T-helper 1 cell treated with Interleukin-12 subunit alpha and Interleukin-12 subunit beta and Interleukin-4 antibody, amounts not matched to agents 30 μg/mL and 1 μg/mL, for 36 hours (primary cell): ENCODE measurements around the gene CRELD2.

Experiments
- H3K27ac Mint-ChIP-seq: one replicate; pipeline ENCODE4 v1.8.0; 2021; ENCODE audit warnings: mild to moderate bottlenecking, mixed read lengths
- H3K27me3 Mint-ChIP-seq: one replicate; pipeline ENCODE4 v1.8.0; 2021; ENCODE audit warnings: low read depth, mixed read lengths
- H3K36me3 Mint-ChIP-seq: one replicate; pipeline ENCODE4 v1.8.0; 2021; ENCODE audit warnings: low read depth, mixed read lengths
- H3K4me1 Mint-ChIP-seq: one replicate; pipeline ENCODE4 v1.8.0; 2021; ENCODE audit warnings: low read depth, mixed read lengths
- H3K4me3 Mint-ChIP-seq: one replicate; pipeline ENCODE4 v1.8.0; 2021; ENCODE audit warnings: mild to moderate bottlenecking, moderate library complexity, mixed read lengths
- H3K9me3 Mint-ChIP-seq: one replicate; pipeline ENCODE4 v1.8.0; 2021; ENCODE audit warnings: mixed read lengths

The CRELD2 gene

DNA sequence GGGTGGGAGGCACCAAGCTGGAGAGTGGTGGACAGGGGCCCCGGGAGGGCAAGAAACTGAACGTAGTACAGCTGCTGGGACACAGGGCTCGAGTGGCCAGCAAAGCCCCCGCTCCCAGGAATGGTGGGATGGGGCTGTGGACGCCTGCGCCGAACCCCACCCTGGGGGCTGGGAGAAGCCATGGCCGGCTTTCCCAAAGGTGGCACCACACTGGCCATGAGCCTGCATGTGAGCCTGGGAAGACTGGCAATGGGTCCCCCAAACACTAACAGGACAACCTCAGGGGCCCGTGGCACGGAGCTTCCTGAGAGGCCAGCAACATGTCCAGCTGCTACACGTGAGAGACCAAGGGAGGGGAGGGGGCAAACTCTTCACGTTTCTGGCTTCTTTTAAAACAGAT, 4.2 kb upstream of the CRELD2 start:
- H3K4me3 Mint-ChIP-seq, result no peak overlapping the region
- H3K9me3 Mint-ChIP-seq, result no peaks in the 10 kb centered on the region
- peaks cover 9% of the 10 kb centered on the region for H3K4me1 Mint-ChIP-seq
- H3K36me3 Mint-ChIP-seq, result peaks cover 10% of the 10 kb centered on the region
- H3K27me3 Mint-ChIP-seq, result no peaks in the 10 kb centered on the region
- H3K27ac Mint-ChIP-seq, result no peak overlapping the region

DNA sequence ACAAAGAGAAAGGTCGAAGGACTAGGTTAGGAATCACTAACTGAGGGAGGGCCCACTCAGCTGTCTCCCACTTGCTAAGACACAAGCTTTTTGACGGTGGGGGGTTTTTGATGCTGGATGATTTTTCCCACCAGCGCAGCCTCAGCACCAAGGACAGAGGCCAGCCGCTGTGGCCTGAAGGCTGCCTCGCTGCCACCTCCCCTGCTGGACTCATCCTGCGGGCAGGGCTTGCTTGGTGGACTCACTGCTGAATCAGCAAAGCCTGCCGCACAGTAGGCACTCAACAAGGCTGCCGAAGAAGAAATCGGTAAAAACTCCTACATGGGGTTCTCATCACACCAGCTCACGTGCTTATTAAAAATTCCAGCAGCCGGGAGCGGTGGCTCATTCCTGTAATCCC, 2.8 kb upstream of the CRELD2 start:
- H3K27me3 Mint-ChIP-seq, result no peaks in the 10 kb centered on the region

DNA sequence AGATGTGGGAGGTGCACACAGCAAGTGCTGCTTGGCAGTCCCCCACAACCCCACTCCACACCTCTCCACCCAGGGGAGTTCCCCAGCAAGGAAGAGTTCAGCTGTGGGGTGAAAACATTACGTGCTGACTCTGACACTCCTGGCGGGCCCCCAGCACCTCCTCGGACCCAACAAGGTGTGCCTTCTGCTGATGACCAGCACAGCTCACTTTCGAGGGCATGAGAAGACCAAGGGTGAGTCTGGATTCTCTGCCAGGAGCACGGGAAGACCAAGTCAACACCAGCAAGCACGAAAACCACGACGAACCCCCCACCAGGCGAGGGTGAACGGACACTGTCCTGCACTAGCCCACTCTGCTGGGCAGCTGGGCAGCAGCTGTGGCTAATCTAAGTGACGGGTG, 1.6 kb upstream of the CRELD2 start:
- H3K4me1 Mint-ChIP-seq, result peaks cover 16% of the 10 kb centered on the region
- peak overlapping the region; percentile 89 for H3K4me3 Mint-ChIP-seq
- no peaks in the 10 kb centered on the region for H3K9me3 Mint-ChIP-seq
- peaks cover 19% of the 10 kb centered on the region for H3K36me3 Mint-ChIP-seq
- no peaks in the 10 kb centered on the region for H3K27me3 Mint-ChIP-seq
- no peak overlapping the region for H3K27ac Mint-ChIP-seq

More for the DNA sequence above, 2.8 kb upstream of the CRELD2 start:
- Mint-ChIP-seq H3K4me1 (peaks cover 16% of the 10 kb centered on the region), H3K27ac (no peak overlapping the region), H3K9me3 (no peaks in the 10 kb centered on the region), H3K36me3 (peaks cover 17% of the 10 kb centered on the region), H3K4me3 (no peak overlapping the region)

DNA sequence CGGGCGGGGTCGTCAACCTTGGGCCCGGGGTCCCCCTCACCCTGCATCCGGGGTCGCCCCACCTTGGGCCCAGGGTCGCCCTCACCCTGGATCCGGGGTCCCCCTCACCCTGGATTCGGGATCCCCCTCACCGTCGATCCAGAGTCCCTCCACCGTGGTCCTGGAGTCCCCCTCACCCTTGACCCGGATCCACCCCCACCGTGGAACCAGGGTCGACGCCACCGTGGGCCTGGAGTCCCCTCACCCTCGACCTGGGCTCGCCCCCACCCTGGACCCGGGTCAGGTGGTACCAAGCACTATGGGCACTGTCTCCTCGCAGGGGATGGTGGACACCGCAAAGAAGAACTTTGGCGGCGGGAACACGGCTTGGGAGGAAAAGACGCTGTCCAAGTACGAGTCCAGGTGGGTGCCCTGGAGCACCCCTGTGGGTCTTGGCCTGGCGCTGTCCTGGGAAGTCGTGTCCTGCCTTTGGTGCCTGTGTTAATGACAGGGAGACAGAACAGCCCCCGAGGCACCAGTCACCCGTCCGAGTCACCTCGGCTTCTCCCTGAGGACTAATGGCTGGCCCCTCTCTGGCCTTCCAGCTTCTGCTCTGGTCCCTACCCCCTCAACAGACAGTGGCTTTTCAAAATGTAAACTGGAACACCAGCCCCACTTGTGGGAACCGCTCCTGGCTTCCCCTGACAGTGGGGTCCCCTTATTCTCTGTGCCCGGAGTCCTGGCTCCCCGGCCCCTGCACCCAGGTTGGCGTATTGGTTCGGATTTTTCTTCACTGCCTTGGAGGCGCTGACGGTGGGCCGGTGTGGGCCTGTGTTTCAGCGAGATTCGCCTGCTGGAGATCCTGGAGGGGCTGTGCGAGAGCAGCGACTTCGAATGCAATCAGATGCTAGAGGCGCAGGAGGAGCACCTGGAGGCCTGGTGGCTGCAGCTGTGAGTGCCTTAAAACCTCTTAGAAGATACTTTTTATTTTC, 762 bp downstream of the CRELD2 start:
- Mint-ChIP-seq H3K4me1 (peaks cover 16% of the 10 kb centered on the region), H3K9me3 (no peaks in the 10 kb centered on the region), H3K27me3 (no peaks in the 10 kb centered on the region), H3K27ac (peak overlapping the region; percentile 55), H3K4me3 (peak overlapping the region; percentile 75), H3K36me3 (peaks cover 18% of the 10 kb centered on the region)

DNA sequence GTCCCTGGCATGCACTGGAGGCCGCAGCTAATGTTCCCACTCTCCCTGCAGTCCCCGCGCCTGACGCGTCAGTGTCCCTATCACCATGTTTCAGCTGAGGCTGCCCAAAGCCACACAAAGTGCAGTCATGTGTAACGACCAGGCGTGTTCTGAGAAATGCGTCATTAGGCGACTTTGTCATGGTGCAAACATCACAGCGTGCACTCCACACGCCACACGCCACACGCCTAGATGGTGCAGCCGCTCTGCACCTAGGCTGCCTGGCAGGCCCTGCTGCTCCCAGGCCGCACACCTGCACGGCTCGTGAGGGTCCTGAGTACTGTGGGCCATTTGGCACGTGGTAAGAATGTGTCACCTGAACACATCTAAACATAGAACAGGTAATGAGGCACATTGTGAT, 2.4 kb downstream of the CRELD2 start:
- H3K4me1 Mint-ChIP-seq, result peaks cover 24% of the 10 kb centered on the region
- no peaks in the 10 kb centered on the region for H3K9me3 Mint-ChIP-seq
- H3K36me3 Mint-ChIP-seq, result peaks cover 23% of the 10 kb centered on the region
- H3K27ac Mint-ChIP-seq, result no peak overlapping the region
- no peaks in the 10 kb centered on the region for H3K27me3 Mint-ChIP-seq
- peak overlapping the region; percentile 38 for H3K4me3 Mint-ChIP-seq

DNA sequence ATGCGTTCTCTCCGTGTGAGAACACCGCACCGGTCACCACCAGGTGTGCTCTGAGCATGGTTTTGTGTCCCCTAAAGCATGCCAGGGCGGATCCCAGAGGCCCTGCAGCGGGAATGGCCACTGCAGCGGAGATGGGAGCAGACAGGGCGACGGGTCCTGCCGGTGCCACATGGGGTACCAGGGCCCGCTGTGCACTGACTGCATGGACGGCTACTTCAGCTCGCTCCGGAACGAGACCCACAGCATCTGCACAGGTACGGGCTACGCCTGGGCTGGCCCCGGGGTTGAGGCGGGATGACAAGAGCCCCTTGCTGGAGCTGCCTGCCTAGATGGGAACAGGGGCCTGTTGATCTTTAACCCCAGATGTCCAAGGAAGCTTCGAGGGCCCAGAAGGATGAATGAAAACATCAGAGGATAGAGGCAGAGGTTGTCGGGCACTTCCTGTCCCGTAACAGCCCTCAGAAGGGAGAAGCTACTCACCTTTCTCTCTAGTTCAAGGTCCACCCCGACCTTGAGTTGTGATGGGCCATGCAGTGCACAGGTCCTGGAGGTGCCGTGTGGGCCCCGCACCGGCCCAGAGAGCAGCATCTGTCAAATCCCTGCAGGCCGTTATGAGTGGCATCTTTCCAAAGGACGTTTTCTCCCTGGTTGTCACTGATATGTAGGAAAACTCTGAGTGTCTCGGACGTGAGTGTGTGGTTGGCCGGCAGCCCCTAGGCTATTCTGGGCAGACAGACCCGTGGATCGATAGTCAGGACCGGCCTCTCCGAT, 3.3 kb downstream of the CRELD2 start:
- Mint-ChIP-seq H3K27ac (no peak overlapping the region), H3K9me3 (no peaks in the 10 kb centered on the region), H3K4me1 (peaks cover 24% of the 10 kb centered on the region), H3K36me3 (peaks cover 26% of the 10 kb centered on the region), H3K4me3 (no peak overlapping the region), H3K27me3 (no peaks in the 10 kb centered on the region)

DNA sequence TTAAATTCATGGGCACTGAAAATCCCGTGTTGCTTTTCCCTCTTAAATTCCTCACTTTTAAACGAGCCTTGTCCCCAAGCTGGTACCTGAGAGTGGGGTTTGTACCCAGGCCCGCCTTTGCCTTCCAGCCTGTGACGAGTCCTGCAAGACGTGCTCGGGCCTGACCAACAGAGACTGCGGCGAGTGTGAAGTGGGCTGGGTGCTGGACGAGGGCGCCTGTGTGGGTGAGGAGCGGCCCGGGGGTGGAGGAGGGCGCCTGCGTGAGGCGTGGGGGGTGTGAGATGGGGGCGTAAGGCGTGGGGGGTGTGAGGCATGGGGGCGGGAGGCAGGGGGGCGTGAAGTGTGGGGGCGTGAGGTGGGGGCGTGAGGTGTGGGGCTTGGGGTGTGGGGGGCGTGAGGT, 4.0 kb downstream of the CRELD2 start:
- H3K27ac Mint-ChIP-seq, result no peak overlapping the region
- no peak overlapping the region for H3K4me3 Mint-ChIP-seq
- peaks cover 31% of the 10 kb centered on the region for H3K36me3 Mint-ChIP-seq
- H3K4me1 Mint-ChIP-seq, result peaks cover 21% of the 10 kb centered on the region
- no peaks in the 10 kb centered on the region for H3K9me3 Mint-ChIP-seq
- no peaks in the 10 kb centered on the region for H3K27me3 Mint-ChIP-seq

DNA sequence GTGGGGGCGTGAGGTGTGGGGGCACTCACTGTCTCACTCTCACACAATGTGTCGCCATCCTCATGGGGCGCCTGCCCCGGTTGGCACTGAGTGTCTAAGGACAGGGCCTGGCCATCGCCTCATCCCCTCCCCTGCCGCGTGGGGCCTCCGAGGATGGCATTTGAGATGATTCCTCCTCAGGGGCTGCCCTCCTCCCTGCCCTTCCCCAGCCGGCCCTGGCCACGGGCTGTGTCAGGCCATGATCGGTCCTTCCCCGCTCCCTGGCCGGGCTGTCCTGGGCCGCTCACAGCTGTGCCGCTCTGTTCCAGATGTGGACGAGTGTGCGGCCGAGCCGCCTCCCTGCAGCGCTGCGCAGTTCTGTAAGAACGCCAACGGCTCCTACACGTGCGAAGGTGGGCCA, 4.5 kb downstream of the CRELD2 start:
- peaks cover 31% of the 10 kb centered on the region for H3K36me3 Mint-ChIP-seq
- no peak overlapping the region for H3K27ac Mint-ChIP-seq
- H3K4me1 Mint-ChIP-seq, result peaks cover 21% of the 10 kb centered on the region
- no peaks in the 10 kb centered on the region for H3K9me3 Mint-ChIP-seq
- no peaks in the 10 kb centered on the region for H3K27me3 Mint-ChIP-seq
- no peak overlapping the region for H3K4me3 Mint-ChIP-seq

DNA sequence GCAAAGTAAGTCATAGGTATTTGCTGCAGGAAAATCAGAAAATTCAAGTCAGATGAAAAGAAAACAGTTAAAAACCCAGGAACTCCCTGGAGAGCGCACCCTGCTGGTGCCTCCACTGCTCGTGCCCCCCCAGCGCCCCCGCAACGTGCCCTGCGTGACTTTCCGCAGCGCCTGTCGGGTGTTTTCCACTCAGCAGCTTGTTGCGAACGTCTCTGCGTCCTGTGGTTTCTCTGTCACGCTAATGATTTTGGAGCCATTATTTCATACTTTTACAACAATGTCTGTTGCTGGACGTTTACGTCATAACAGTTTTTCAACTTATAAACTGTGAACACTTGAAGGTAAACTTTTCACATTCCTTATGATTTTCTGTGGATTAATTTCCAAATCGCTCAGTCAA, 5.0 kb downstream of the CRELD2 start:
- Mint-ChIP-seq H3K27me3 (no peaks in the 10 kb centered on the region), H3K36me3 (peaks cover 31% of the 10 kb centered on the region), H3K9me3 (no peaks in the 10 kb centered on the region), H3K27ac (no peak overlapping the region), H3K4me3 (no peak overlapping the region), H3K4me1 (peaks cover 21% of the 10 kb centered on the region)

DNA sequence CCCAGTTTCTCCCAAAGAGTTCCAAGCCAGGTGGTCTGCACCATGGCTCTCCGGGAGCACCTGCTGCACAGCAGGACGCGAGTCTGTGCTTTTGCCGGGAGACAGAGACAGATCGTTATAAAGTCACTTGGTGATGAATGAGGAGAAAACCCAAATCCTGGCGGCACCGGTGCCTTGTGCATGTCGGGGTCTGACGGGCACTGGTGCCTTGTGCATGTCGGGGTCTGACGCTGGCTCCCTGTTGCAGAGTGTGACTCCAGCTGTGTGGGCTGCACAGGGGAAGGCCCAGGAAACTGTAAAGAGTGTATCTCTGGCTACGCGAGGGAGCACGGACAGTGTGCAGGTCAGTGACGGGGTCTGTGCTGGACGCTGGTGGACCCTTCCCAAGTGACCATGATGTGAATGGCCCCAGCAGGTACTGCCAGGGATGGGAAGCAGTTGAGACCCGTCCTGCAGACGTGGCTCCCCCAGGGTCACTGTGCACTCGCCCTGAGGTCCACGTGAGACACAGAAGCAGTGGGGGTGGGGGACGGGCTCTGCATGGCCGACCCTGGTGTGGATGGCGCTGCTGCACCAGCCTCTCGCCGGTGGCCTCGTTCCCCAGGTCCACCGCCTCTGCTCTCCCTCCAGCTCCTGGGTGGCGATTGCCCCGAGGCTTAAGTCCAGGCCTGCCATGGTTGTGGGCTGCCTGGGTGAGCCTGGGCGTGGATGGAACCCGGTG, 5.8 kb downstream of the CRELD2 start:
- Mint-ChIP-seq H3K27ac (no peak overlapping the region), H3K9me3 (no peaks in the 10 kb centered on the region), H3K4me3 (no peak overlapping the region), H3K4me1 (peaks cover 21% of the 10 kb centered on the region), H3K36me3 (peaks cover 31% of the 10 kb centered on the region), H3K27me3 (no peaks in the 10 kb centered on the region)

DNA sequence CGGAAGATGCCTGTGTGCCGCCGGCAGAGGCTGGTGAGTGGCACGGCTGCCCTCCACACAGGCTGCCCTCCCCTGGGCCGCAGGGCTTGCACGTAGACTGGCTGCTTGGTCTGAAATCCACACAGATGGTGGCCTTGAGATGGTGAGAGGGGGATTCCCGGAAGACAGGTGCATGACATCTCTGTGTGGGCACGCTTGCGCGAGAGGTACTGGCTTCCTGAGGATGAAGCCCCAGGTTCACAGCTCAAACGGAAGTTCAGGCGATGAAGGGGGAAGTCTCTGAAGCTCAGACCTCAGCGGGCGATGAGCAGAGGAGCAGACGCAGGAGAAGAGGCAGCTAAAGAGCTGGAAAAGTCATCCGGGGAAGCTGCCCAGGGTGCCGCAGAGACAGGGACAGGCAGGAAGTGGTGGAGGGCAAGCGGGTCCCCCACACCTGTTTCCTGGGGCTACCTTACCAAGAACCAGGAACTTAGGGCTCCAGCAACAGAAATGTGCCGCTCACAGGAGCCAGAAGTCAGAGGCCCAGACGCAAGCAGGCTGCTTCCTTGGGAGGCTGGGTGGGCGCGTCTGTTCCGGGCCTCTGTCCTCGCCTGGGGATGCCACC, 7.2 kb downstream of the CRELD2 start:
- Mint-ChIP-seq H3K27ac (peak overlapping the region; percentile 97), H3K4me3 (peak overlapping the region; percentile 81), H3K4me1 (peaks cover 14% of the 10 kb centered on the region), H3K36me3 (peaks cover 21% of the 10 kb centered on the region), H3K9me3 (no peaks in the 10 kb centered on the region), H3K27me3 (no peaks in the 10 kb centered on the region)

DNA sequence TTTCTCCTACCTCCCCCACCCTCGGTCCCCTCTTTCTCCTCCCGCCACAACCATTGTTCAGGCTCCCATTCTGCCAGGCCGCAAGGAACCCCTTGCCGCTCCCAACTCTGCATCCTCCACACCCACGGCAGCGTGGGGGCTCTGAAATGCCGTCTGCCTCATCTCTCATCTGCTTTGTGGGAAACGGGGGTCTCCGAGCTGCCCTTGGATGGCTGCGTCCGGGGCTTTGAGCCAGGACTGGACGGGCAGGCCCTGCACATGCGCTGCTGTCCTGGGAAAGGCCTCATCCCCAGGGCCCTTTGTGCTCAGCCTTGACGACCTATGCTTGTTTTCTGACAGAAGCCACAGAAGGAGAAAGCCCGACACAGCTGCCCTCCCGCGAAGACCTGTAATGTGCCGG, 8.5 kb downstream of the CRELD2 start:
- Mint-ChIP-seq H3K4me1 (peaks cover 21% of the 10 kb centered on the region), H3K36me3 (peaks cover 17% of the 10 kb centered on the region)

DNA sequence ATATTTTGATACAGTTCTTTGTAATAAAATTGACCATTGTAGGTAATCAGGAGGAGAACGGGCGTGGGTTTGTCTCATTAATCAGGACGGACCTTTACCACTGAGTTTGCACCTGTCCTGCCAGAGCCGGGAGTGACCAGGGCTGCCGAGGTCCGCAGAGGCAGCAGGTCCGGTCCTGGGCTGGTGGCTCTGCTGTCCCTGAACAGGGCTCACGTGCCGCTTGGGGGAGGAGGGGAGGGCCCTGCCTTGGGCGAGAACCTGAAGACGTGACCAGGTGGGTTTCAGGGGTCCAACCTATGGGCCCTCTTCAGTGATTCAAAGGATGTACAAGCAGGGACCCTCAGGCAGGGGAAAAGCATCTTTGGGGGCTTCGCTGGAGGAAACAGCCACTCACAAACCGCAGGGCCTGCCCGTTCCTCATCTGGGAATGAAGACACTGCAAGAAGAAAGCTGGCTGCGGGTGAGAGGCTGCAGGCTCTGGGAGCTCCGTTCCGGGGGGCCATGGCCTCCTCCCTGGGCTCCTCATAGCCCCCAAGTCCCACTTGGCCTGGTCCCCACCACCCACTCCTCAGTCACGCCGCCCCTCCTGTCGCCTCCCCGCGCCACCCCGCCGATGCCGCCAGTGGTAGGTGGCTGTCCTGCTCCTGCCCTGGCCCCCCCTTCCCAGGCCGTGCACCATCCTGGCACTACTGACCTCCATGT, 9.2 kb downstream of the CRELD2 start:
- H3K9me3 Mint-ChIP-seq, result no peaks in the 10 kb centered on the region
- H3K4me3 Mint-ChIP-seq, result no peak overlapping the region
- peaks cover 21% of the 10 kb centered on the region for H3K4me1 Mint-ChIP-seq

More for the DNA sequence above, 8.5 kb downstream of the CRELD2 start:
- Mint-ChIP-seq H3K27ac (peak overlapping the region; percentile 83), H3K27me3 (no peaks in the 10 kb centered on the region), H3K4me3 (no peak overlapping the region), H3K9me3 (no peaks in the 10 kb centered on the region)

DNA sequence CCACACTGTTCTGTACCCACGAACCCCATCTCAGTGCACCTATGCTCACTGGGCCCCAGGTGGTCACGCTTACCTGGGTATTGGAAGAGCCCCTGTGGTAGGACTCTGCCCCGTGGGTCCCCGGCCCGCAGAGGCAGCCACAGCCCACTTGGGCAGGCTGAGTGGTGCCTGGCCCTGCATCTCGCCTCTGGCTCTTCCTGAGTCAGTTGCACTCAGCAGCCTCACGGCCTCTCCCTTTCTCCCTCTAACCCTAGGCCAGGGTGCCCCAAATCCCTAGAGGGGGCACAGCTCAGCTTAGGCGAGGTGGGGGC, 9.7 kb downstream of the CRELD2 start:
- Mint-ChIP-seq H3K4me1 (peaks cover 23% of the 10 kb centered on the region), H3K4me3 (no peak overlapping the region), H3K9me3 (no peaks in the 10 kb centered on the region), H3K27ac (peak overlapping the region; percentile 63), H3K36me3 (peaks cover 17% of the 10 kb centered on the region), H3K27me3 (no peaks in the 10 kb centered on the region)

More for the DNA sequence above, 9.2 kb downstream of the CRELD2 start:
- Mint-ChIP-seq H3K27ac (peak overlapping the region; percentile 83), H3K27me3 (no peaks in the 10 kb centered on the region), H3K36me3 (peaks cover 17% of the 10 kb centered on the region)
